Prostate gland (tissue), 2 donors: ENCODE data around the gene UST. TPM values are rescaled to one million over a fixed set of nuclear protein-coding genes. Genes with fewer than 3 reads are reported as not detected.

Experiments
- DNase-seq: peaks from one replicate; pipeline ENCODE4 v3.0.0-alpha.2; 2019; ENCODE audit warnings: low spot score
- H3K27ac ChIP-seq, 2 donors: fragments of 200-600 bp; sonication (generic); 2 replicates each; pipeline ENCODE4 v1.5.1; 2017 to 2019
- H3K27me3 ChIP-seq: fragments of 200-600 bp; sonication (generic); replicated peaks from 2 replicates; pipeline ENCODE4 v1.5.1; 2019; ENCODE audit not compliant: insufficient read depth
- H3K36me3 ChIP-seq, 2 donors: fragments of 200-600 bp; sonication (generic); 1 replicate in 1 of 2; 2 replicates in 1 of 2; pipeline versions ENCODE4 v1.5.1 to v1.8.1; 2017 to 2019
- H3K4me1 ChIP-seq: fragments of 200-600 bp; sonication (generic); replicated peaks from 2 replicates; pipeline ENCODE4 v1.5.1; 2019
- H3K4me3 ChIP-seq, 2 donors: fragments of 200-600 bp; sonication (generic); 2 replicates each; pipeline ENCODE4 v1.5.1; 2017 to 2019
- H3K9me3 ChIP-seq: fragments of 200-600 bp; sonication (generic); 2 replicates; pipeline ENCODE4 v1.5.1; 2017
- CTCF ChIP-seq, 4 experiments: fragments of 200-600 bp in 2 of 4; fragments of 450-650 bp in 2 of 4; sonication (generic) in 2 of 4; IDR thresholded peaks; 1 replicate in 3 of 4; 2 replicates in 1 of 4; pipeline ENCODE4 v1.5.1; 2016 to 2019; ENCODE audit warnings: antibody characterized with exemption in 4 of 4, mild to moderate bottlenecking in 2 of 4, moderate library complexity in 2 of 4
- POLR2A ChIP-seq: fragments of 450-650 bp; IDR thresholded peaks from one replicate; pipeline ENCODE4 v1.6.1; 2016; ENCODE audit warnings: antibody characterized with exemption, mild to moderate bottlenecking
- POLR2AphosphoS5 ChIP-seq: sonication (generic); formaldehyde crosslinking; IDR thresholded peaks from one replicate; pipeline ENCODE4 v1.6.1; 2017; ENCODE audit warnings: antibody characterized with exemption
- WGBS: methylation state at CpG from one replicate; pipeline ENCODE4 v1.1.5; 2018; 5-methylcytosine and 5-hydroxymethylcytosine counted together
- intact Hi-C: fragments of 100-400 bp; cut with DNase I; formaldehyde crosslinking; loops from one replicate; pipeline ENCODE4 v1.14.2; 2022
- total RNA-seq, 2 donors: library from RNA; depleted of rRNA; stranded (reverse); fragments of >200 nt; gene quantifications; one replicate each; pipeline ENCODE4 v1.1.0, GENCODE V29; 2016

Gene UST
- total RNA-seq, 2 donors from 2014 or later, result 6.6 to 12.9 TPM

- H3K27me3 ChIP-seq, result no peaks in the 10 kb centered on the region
- H3K27ac ChIP-seq, result peak overlapping the region; percentile 55 to 67
- H3K4me1 ChIP-seq, result peaks cover 4% of the 10 kb centered on the region
- TF ChIP-seq POLR2A (no peak), POLR2AphosphoS5 (no peak)
- H3K4me3 ChIP-seq, result no peak overlapping the region
- no peaks in the 10 kb centered on the region for H3K36me3 ChIP-seq
- DNase-seq, result no peak
- H3K9me3 ChIP-seq, result no peaks in the 10 kb centered on the region
- intact Hi-C loops, result loop anchor here (5.0 to 10.0 kb wide), 2 partner anchors 48 to 234 kb away; partner anchors contain the start of gene TAB2
- 36% methylated on average over 5 of the region's 5 CpGs for WGBS
Measured at GRCh38 chr6:149080511-149080910, 333.7 kb downstream of the UST start.

GRCh38 chr6:149081281-149081680, 334.5 kb downstream of the UST start:
- Histone ChIP-seq H3K4me1 (peaks cover 4% of the 10 kb centered on the region), H3K27me3 (no peaks in the 10 kb centered on the region), H3K4me3 (no peak overlapping the region), H3K36me3 (no peaks in the 10 kb centered on the region), H3K9me3 (no peaks in the 10 kb centered on the region), H3K27ac (peak overlapping the region; percentile 55 to 67)
- WGBS, result 92% methylated on average over 1 of the region's 1 CpG
- intact Hi-C loops, result loop anchor here (5.0 to 10.0 kb wide), 2 partner anchors 49 to 234 kb away; partner anchors contain the start of gene TAB2
- DNase-seq, result no peak
- no peak for TF ChIP-seq CTCF (IDR thresholded peaks at IDR 0.05)
- TF ChIP-seq POLR2A, result no peak
- TF ChIP-seq POLR2AphosphoS5, result no peak

GRCh38 chr6:149082320-149082719, 335.5 kb downstream of the UST start:
- Histone ChIP-seq H3K4me3 (no peak overlapping the region), H3K9me3 (no peaks in the 10 kb centered on the region), H3K27me3 (no peaks in the 10 kb centered on the region), H3K36me3 (no peaks in the 10 kb centered on the region), H3K27ac (no peak overlapping the region), H3K4me1 (peaks cover 4% of the 10 kb centered on the region)
- peak; percentile 25 to 85 (median 80) for TF ChIP-seq CTCF (IDR thresholded peaks at IDR 0.05)
- peak; percentile 32 for TF ChIP-seq POLR2AphosphoS5
- no peak for TF ChIP-seq POLR2A
- intact Hi-C loops, result loop anchor here (2.0 to 10.0 kb wide), 4 partner anchors 50 to 434 kb away; partner anchors contain the start of gene TAB2
- peak; percentile 87 for DNase-seq
- 28% methylated on average over 6 of the region's 6 CpGs for WGBS

- DNase-seq, result no peak
- Histone ChIP-seq H3K4me1 (peaks cover 4% of the 10 kb centered on the region), H3K27ac (no peak overlapping the region), H3K9me3 (no peaks in the 10 kb centered on the region), H3K36me3 (no peaks in the 10 kb centered on the region), H3K27me3 (no peaks in the 10 kb centered on the region), H3K4me3 (no peak overlapping the region)
- TF ChIP-seq CTCF (IDR thresholded peaks at IDR 0.05) (no peak), POLR2A (no peak), POLR2AphosphoS5 (no peak)
- intact Hi-C loops, result loop anchor here (5.0 to 10.0 kb wide), 2 partner anchors 52 to 231 kb away; partner anchors contain the start of gene TAB2
Measured at GRCh38 chr6:149084026-149084425, 337.2 kb downstream of the UST start.

- Histone ChIP-seq H3K9me3 (no peaks in the 10 kb centered on the region), H3K4me3 (no peak overlapping the region), H3K36me3 (no peaks in the 10 kb centered on the region), H3K4me1 (peaks cover 4% of the 10 kb centered on the region), H3K27ac (no peak overlapping the region), H3K27me3 (no peaks in the 10 kb centered on the region)
- intact Hi-C loops, result loop anchor here (5.0 to 10.0 kb wide), 2 partner anchors 53 to 230 kb away; partner anchors contain the start of gene TAB2
- 93% methylated on average over 6 of the region's 6 CpGs for WGBS
- DNase-seq, result no peak
- no peak for TF ChIP-seq POLR2AphosphoS5
- no peak for TF ChIP-seq CTCF (IDR thresholded peaks at IDR 0.05)
- no peak for TF ChIP-seq POLR2A
Measured at GRCh38 chr6:149084808-149085556, 338.2 kb downstream of the UST start.
